ENCODE results near the gene WFIKKN1.

WFIKKN1 gene

GRCh38 chr16:667780-668518, 37.2 kb downstream of the WFIKKN1 start, which contains the start of gene RHOT2:
TSS of gene RHOT2 (plus strand) at chr16:668132. CDS start at chr16:668200, 68 bp downstream.
- no peak for TF ChIP-seq EZH2phosphoT487 (IDR thresholded peaks at IDR 0.05; ENCODE audit: low read depth)
- TF ChIP-seq, protein P1, sequence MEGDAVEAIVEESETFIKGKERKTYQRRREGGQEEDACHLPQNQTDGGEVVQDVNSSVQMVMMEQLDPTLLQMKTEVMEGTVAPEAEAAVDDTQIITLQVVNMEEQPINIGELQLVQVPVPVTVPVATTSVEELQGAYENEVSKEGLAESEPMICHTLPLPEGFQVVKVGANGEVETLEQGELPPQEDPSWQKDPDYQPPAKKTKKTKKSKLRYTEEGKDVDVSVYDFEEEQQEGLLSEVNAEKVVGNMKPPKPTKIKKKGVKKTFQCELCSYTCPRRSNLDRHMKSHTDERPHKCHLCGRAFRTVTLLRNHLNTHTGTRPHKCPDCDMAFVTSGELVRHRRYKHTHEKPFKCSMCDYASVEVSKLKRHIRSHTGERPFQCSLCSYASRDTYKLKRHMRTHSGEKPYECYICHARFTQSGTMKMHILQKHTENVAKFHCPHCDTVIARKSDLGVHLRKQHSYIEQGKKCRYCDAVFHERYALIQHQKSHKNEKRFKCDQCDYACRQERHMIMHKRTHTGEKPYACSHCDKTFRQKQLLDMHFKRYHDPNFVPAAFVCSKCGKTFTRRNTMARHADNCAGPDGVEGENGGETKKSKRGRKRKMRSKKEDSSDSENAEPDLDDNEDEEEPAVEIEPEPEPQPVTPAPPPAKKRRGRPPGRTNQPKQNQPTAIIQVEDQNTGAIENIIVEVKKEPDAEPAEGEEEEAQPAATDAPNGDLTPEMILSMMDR (IDR thresholded peaks at IDR 0.05; ENCODE audit: low read depth, low read length), result peak; percentile 87
- H3K27me3 ChIP-seq (ENCODE audit: low read depth, low read length), result no peaks in the 10 kb centered on the region

GRCh38 chr16:668519-669171, 37.9 kb downstream of the WFIKKN1 start:
- H3K4me3 ChIP-seq (ENCODE audit: low read length), result peak overlapping the region; percentile 97
- peak overlapping the region; percentile 94 for H3K9ac ChIP-seq (ENCODE audit: low read length)
- no peak overlapping the region for H2AFZ ChIP-seq (ENCODE audit: low read depth, low read length)
- H3K36me3 ChIP-seq (replicated peaks; ENCODE audit: low read depth, low read length), result peaks cover 26% of the 10 kb centered on the region
- H3K4me1 ChIP-seq (ENCODE audit: low read length), result peaks cover 12% of the 10 kb centered on the region
- H4K20me1 ChIP-seq (ENCODE audit: insufficient read depth, low read length), result no peaks in the 10 kb centered on the region
- peak overlapping the region; percentile 91 for H3K4me2 ChIP-seq (ENCODE audit: low read length)
- H3K27ac ChIP-seq (ENCODE audit: low read length), result peak overlapping the region; percentile 64
- no peak for TF ChIP-seq EZH2phosphoT487 (IDR thresholded peaks at IDR 0.05; ENCODE audit: low read depth)
- TF ChIP-seq, protein P1 (IDR thresholded peaks at IDR 0.05; ENCODE audit: low read depth, low read length), result no peak
- no peaks in the 10 kb centered on the region for H3K27me3 ChIP-seq (ENCODE audit: low read depth, low read length)
- no peaks in the 10 kb centered on the region for H3K9me3 ChIP-seq (ENCODE audit: insufficient read depth, low read length)
- H3K79me2 ChIP-seq (ENCODE audit: low read length), result peaks cover 21% of the 10 kb centered on the region

More at GRCh38 chr16:667780-668518, 37.2 kb downstream of the WFIKKN1 start, which contains the start of gene RHOT2:
- Histone ChIP-seq H2AFZ (ENCODE audit: low read depth, low read length) (no peak within 1 kb of the TSS), H3K4me2 (ENCODE audit: low read length) (peak within 1 kb of the TSS; percentile 91), H3K4me1 (ENCODE audit: low read length) (peaks cover 12% of the 10 kb centered on the region), H3K9me3 (ENCODE audit: insufficient read depth, low read length) (no peaks in the 10 kb centered on the region), H3K4me3 (ENCODE audit: low read length) (peak within 1 kb of the TSS; percentile 97), H3K9ac (ENCODE audit: low read length) (peak within 1 kb of the TSS; percentile 94), H3K79me2 (ENCODE audit: low read length) (peaks cover 21% of the 10 kb centered on the region), H3K27ac (ENCODE audit: low read length) (peak within 1 kb of the TSS; percentile 64), H4K20me1 (ENCODE audit: insufficient read depth, low read length) (no peaks in the 10 kb centered on the region), H3K36me3 (replicated peaks; ENCODE audit: low read depth, low read length) (peaks cover 25% of the 10 kb centered on the region)

DNA sequence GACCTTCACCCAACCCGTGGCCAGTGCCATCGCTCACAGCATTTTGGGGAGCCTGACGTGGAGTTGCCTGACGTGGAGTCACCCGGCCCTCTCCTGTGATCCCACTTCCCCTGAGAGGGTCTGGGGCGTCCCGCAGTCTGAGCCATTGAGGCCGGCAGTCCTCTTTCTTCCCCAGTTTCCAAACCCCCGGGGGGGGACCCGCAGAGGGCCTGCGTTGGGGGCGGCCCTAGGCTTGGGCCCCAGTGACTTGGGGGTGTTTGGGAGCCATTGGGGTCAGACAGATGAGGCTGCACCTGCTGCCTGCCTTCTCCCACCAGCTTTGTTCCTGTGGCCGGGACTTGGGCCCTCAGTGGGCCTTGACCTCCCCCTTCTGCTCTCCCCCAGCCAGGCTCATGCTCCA, 38.9 kb downstream of the WFIKKN1 start:
- Histone ChIP-seq H3K27ac (ENCODE audit: low read length) (no peak overlapping the region), H3K79me2 (ENCODE audit: low read length) (peaks cover 21% of the 10 kb centered on the region), H3K36me3 (replicated peaks; ENCODE audit: low read depth, low read length) (peaks cover 26% of the 10 kb centered on the region), H3K9ac (ENCODE audit: low read length) (no peak overlapping the region), H3K4me3 (ENCODE audit: low read length) (peak overlapping the region; percentile 97), H2AFZ (ENCODE audit: low read depth, low read length) (no peak overlapping the region), H4K20me1 (ENCODE audit: insufficient read depth, low read length) (no peaks in the 10 kb centered on the region), H3K4me2 (ENCODE audit: low read length) (no peak overlapping the region), H3K27me3 (ENCODE audit: low read depth, low read length) (no peaks in the 10 kb centered on the region), H3K9me3 (ENCODE audit: insufficient read depth, low read length) (no peaks in the 10 kb centered on the region), H3K4me1 (ENCODE audit: low read length) (peaks cover 12% of the 10 kb centered on the region)
- no peak for TF ChIP-seq EZH2phosphoT487 (IDR thresholded peaks at IDR 0.05; ENCODE audit: low read depth)

DNA sequence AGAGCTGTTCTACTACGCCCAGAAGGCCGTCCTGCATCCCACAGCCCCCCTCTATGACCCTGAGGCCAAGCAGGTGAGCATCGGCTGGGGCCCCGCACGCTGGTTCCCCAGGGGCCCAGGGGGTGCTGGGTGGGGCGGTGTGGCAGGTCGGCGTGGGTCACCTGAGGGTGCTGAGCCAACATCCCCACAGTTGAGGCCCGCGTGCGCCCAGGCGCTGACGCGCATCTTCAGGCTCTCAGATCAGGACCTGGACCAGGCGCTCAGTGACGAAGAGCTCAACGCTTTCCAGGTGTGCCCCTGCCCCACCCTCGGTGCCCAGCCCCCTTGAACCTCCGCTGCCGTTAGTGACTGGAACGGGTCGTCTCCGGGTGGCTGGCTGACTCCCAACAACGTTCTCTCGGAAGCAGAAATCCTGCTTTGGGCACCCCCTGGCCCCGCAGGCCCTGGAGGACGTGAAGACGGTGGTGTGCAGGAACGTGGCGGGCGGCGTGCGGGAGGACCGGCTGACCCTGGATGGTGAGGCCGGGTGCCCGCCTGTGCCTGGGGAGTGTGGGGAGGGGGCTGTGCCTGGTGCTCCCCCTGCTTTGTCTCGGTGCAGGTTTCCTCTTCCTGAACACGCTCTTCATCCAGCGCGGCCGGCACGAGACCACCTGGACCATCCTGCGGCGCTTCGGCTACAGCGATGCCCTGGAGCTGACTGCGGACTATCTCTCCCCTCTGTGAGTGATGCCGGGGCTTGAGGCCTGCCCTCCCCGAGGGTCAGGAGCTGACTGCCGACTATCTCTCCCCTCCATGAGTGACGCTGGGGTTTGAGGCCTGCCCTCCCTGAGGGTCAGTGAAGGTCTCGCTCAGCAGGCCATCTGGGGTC, 39.9 kb downstream of the WFIKKN1 start:
- Histone ChIP-seq H3K27ac (ENCODE audit: low read length) (no peak overlapping the region), H3K9ac (ENCODE audit: low read length) (no peak overlapping the region), H3K4me1 (ENCODE audit: low read length) (peaks cover 12% of the 10 kb centered on the region), H4K20me1 (ENCODE audit: insufficient read depth, low read length) (no peaks in the 10 kb centered on the region), H3K27me3 (ENCODE audit: low read depth, low read length) (no peaks in the 10 kb centered on the region), H3K36me3 (replicated peaks; ENCODE audit: low read depth, low read length) (peaks cover 26% of the 10 kb centered on the region), H3K4me3 (ENCODE audit: low read length) (no peak overlapping the region), H3K79me2 (ENCODE audit: low read length) (peaks cover 21% of the 10 kb centered on the region), H3K9me3 (ENCODE audit: insufficient read depth, low read length) (no peaks in the 10 kb centered on the region), H2AFZ (ENCODE audit: low read depth, low read length) (no peak overlapping the region), H3K4me2 (ENCODE audit: low read length) (no peak overlapping the region)
- no peak for TF ChIP-seq EZH2phosphoT487 (IDR thresholded peaks at IDR 0.05; ENCODE audit: low read depth)
- TF ChIP-seq, protein P1 (IDR thresholded peaks at IDR 0.05; ENCODE audit: low read depth, low read length), result no peak
